HepG2 (cell line): ENCODE measurements around the gene FOSL2. TPM values are rescaled to one million over a fixed set of nuclear protein-coding genes. Genes with fewer than 3 reads are reported as not detected.

Experiments
- ATAC-seq: fragments of 200-7000 bp; cut with Tn5 transposase; 3 replicates; pipeline ENCODE4 v1.9.1; 2020; ENCODE audit warnings: mild to moderate bottlenecking, moderate library complexity
- BruUV-seq: library from RNA; stranded (reverse); fragments of 400-500 nt; replicated peaks from 2 replicates; lab custom pipeline; 2021; lab: Mats Ljungman, UMichigan
- CTCF ChIA-PET: fragments of 300-600 bp; formaldehyde crosslinking; extraction: SDS; loops from one replicate; lab custom pipeline; 2021; ENCODE audit warnings: low total read pairs, inconsistent platforms, low intra/inter-chr PET ratio; lab: Yijun Ruan, JAX
- POLR2A ChIA-PET: fragments of 350-600 bp; sonication (Branson Sonifier 250); formaldehyde crosslinking; loops from one replicate; lab custom pipeline; 2020; ENCODE audit warnings: antibody characterized with exemption, inconsistent platforms; lab: Yijun Ruan, JAX
- DNase-seq: peaks from one replicate; pipeline ENCODE4 v3.0.0-alpha.2; 2015; ENCODE audit warnings: low spot score
- FAIRE-seq: peaks from 3 replicates; lab custom pipeline; 2011; peaks lifted over from hg19 to GRCh38; lab: Jason Lieb, UNC
- H2AFZ ChIP-seq: one replicate; pipeline ENCODE4 v1.6.1; 2011; ENCODE audit warnings: low read length, inconsistent platforms
- H3K27ac ChIP-seq: fragments of 300-600 bp; 3 replicates; pipeline ENCODE4 v1.8.0; 2011; ENCODE audit warnings: mixed run types, mild to moderate bottlenecking, mixed read lengths, low read length, inconsistent platforms; ENCODE audit not compliant: insufficient read depth; ENCODE audit errors: extremely low read length
- H3K27me3 ChIP-seq, 2 experiments: fragments of 200-600 bp in 1 of 2; 2 replicates in 1 of 2; 3 replicates in 1 of 2; pipeline versions ENCODE4 v1.6.0 to v1.8.0; 2011; ENCODE audit warnings: low read length in 2 of 2, mild to moderate bottlenecking in 2 of 2, moderate library complexity in 2 of 2, inconsistent platforms in 1 of 2; ENCODE audit not compliant: insufficient read depth in 2 of 2, control insufficient read depth in 1 of 2
- H3K36me3 ChIP-seq, 2 experiments: fragments of 200-600 bp in 1 of 2; replicated peaks in 1 of 2; 2 replicates in 1 of 2; 3 replicates in 1 of 2; pipeline versions ENCODE4 v1.5.1 to v1.8.0; 2011; ENCODE audit warnings: low read length in 2 of 2, inconsistent platforms in 1 of 2; ENCODE audit not compliant: insufficient read depth in 2 of 2, control insufficient read depth in 1 of 2
- H3K4me1 ChIP-seq: 2 replicates; pipeline ENCODE4 v1.5.1; 2012; ENCODE audit warnings: low read length, inconsistent platforms; ENCODE audit not compliant: insufficient read depth
- H3K4me2 ChIP-seq: 2 replicates; pipeline ENCODE4 v1.6.0; 2011; ENCODE audit warnings: low read depth, low read length, inconsistent platforms
- H3K4me3 ChIP-seq, 3 experiments: fragments of 200-600 bp in 1 of 3; sonication (generic), shearing (Covaris generic) in 1 of 3; replicated peaks in 1 of 3; 2 replicates each; pipeline ENCODE4 v1.5.1; 2011 to 2016; ENCODE audit warnings: low read length in 3 of 3, inconsistent platforms in 2 of 3, low read depth in 2 of 3, mild to moderate bottlenecking in 2 of 3, control low read depth in 1 of 3, mixed read lengths in 1 of 3; ENCODE audit not compliant: insufficient read depth in 1 of 3
- H3K79me2 ChIP-seq: one replicate; pipeline ENCODE4 v1.6.1; 2011; ENCODE audit warnings: low read length, inconsistent platforms; ENCODE audit not compliant: insufficient read depth
- H3K9ac ChIP-seq: 2 replicates; pipeline ENCODE4 v1.6.0; 2011; ENCODE audit warnings: mild to moderate bottlenecking, low read depth, low read length, inconsistent platforms; ENCODE audit not compliant: insufficient read depth
- H3K9me3 ChIP-seq: 2 replicates; pipeline ENCODE4 v1.5.1; 2012; ENCODE audit warnings: mild to moderate bottlenecking, low read length
- H4K20me1 ChIP-seq: 2 replicates; pipeline ENCODE4 v1.6.0; 2011; ENCODE audit warnings: inconsistent platforms, mild to moderate bottlenecking, low read length, moderate library complexity; ENCODE audit not compliant: insufficient read depth
- CAMTA2 ChIP-seq: sonication (generic); formaldehyde crosslinking; IDR thresholded peaks from 2 replicates; pipeline ENCODE4 v1.4.0; 2020; ENCODE audit warnings: mild to moderate bottlenecking, missing genetic modification reagents, borderline replicate concordance
- GATAD1 ChIP-seq: IDR thresholded peaks from 2 replicates; pipeline ENCODE4 v1.6.1; 2016; ENCODE audit warnings: missing genetic modification reagents, missing compliant biosample characterization
- GLI4 ChIP-seq: sonication (generic); formaldehyde crosslinking; IDR thresholded peaks from 2 replicates; pipeline ENCODE4 v1.5.1; 2020; ENCODE audit warnings: missing genetic modification reagents, mild to moderate bottlenecking, moderate library complexity, borderline replicate concordance
- NKX3-1 ChIP-seq: sonication (generic); formaldehyde crosslinking; IDR thresholded peaks from 2 replicates; pipeline ENCODE4 v1.5.0; 2020; ENCODE audit warnings: missing genetic modification reagents
- ZNF354B ChIP-seq: sonication (generic); formaldehyde crosslinking; IDR thresholded peaks from 2 replicates; pipeline ENCODE4 v1.8.0; 2022; ENCODE audit warnings: mild to moderate bottlenecking, missing genetic modification reagents
- WGBS: methylation state at CpG from one replicate; pipeline ENCODE4 v1.1.6; 2017; ENCODE audit warnings: low lambda C conversion rate; 5-methylcytosine and 5-hydroxymethylcytosine counted together
- in situ Hi-C: cut with HindIII; loops from 2 replicates; pipeline ENCODE4 v1.10.0; 2017; ENCODE audit warnings: low pct_unique_long_range_greater_than_20kb; ENCODE audit not compliant: extremely low pct_ligation_motif_present
- intact Hi-C: fragments of 100-400 bp; cut with micrococcal nuclease; formaldehyde crosslinking; loops from one replicate; pipeline ENCODE4 v1.10.0; 2022; ENCODE audit not compliant: unreplicated experiment
- polyA plus RNA-seq, 8 experiments: library from polyadenylated mRNA; depleted of rRNA in 3 of 8; stranded (reverse) in 7 of 8; unstranded in 1 of 8; fragments of >200 nt; fragmentation: Illumina TruSeq in 4 of 8; extraction: Trizol in 4 of 8; gene quantifications; 2 replicates each; pipeline versions ENCODE4 v1.2.1 to v1.2.3, GENCODE V29; 2011 to 2016; ENCODE audit warnings: low read depth in 4 of 8, missing spikeins in 1 of 8, mixed read lengths in 1 of 8; ENCODE audit not compliant: insufficient read depth in 1 of 8
- total RNA-seq, 5 experiments: library from RNA; depleted of rRNA; stranded (reverse); fragments of >200 nt; fragmentation: Illumina TruSeq; extraction: Trizol; gene quantifications; 2 replicates each; pipeline ENCODE4 v1.2.3, GENCODE V29; 2016; ENCODE audit warnings: low read depth in 1 of 5
- TF ChIP-seq, protein P1 (sequence below): sonication (generic); formaldehyde crosslinking; conservative IDR thresholded peaks from 2 replicates; pipeline ENCODE4 v1.8.1; 2023; ENCODE audit warnings: missing genetic modification reagents
- TF ChIP-seq, protein P2 (sequence below): IDR thresholded peaks from 2 replicates; pipeline ENCODE4 v1.6.1; 2012; ENCODE audit warnings: low read depth, low read length, improper control_type of control experiment
- TF ChIP-seq, protein P3 (sequence below): sonication (generic); formaldehyde crosslinking; IDR thresholded peaks from 2 replicates; pipeline ENCODE4 v1.5.0; 2020; ENCODE audit warnings: missing genetic modification reagents, mild to moderate bottlenecking, borderline replicate concordance
- TF ChIP-seq, protein P4 (sequence below): sonication (generic); formaldehyde crosslinking; conservative IDR thresholded peaks from 2 replicates; pipeline ENCODE4 v1.4.0; 2020; ENCODE audit warnings: mild to moderate bottlenecking, missing genetic modification reagents, moderate library complexity

FOSL2 gene
- total and polyA plus RNA-seq, 2 of the 13 experiments (the other 11 are each of a cell fraction or from before 2014, with no cell fraction given) = 3.4 to 18.1 TPM

DNA sequence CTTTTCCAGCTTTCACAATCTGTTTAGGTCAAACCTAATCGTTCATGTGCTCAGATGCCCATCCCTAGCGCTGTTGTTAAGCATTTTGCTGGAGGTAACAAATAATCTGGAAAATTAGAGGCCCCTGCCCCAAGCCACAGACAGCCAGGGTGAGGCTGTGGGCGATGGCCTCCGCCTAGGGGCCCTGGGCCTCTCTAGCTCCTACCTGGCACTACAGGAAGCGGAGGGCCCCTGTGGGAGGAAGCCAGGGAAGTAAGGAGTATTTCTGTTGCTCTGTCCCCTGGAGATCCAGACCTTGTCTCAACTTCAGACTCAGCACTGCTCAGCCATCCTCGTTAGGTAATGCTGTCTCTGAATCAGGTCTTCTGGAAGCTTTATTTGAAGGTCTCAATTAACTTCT lies 12.4 kb upstream of the FOSL2 start (continued):
- TF ChIP-seq, protein P1, sequence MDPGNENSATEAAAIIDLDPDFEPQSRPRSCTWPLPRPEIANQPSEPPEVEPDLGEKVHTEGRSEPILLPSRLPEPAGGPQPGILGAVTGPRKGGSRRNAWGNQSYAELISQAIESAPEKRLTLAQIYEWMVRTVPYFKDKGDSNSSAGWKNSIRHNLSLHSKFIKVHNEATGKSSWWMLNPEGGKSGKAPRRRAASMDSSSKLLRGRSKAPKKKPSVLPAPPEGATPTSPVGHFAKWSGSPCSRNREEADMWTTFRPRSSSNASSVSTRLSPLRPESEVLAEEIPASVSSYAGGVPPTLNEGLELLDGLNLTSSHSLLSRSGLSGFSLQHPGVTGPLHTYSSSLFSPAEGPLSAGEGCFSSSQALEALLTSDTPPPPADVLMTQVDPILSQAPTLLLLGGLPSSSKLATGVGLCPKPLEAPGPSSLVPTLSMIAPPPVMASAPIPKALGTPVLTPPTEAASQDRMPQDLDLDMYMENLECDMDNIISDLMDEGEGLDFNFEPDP (CRISPR knock-in tag) = no peak

DNA sequence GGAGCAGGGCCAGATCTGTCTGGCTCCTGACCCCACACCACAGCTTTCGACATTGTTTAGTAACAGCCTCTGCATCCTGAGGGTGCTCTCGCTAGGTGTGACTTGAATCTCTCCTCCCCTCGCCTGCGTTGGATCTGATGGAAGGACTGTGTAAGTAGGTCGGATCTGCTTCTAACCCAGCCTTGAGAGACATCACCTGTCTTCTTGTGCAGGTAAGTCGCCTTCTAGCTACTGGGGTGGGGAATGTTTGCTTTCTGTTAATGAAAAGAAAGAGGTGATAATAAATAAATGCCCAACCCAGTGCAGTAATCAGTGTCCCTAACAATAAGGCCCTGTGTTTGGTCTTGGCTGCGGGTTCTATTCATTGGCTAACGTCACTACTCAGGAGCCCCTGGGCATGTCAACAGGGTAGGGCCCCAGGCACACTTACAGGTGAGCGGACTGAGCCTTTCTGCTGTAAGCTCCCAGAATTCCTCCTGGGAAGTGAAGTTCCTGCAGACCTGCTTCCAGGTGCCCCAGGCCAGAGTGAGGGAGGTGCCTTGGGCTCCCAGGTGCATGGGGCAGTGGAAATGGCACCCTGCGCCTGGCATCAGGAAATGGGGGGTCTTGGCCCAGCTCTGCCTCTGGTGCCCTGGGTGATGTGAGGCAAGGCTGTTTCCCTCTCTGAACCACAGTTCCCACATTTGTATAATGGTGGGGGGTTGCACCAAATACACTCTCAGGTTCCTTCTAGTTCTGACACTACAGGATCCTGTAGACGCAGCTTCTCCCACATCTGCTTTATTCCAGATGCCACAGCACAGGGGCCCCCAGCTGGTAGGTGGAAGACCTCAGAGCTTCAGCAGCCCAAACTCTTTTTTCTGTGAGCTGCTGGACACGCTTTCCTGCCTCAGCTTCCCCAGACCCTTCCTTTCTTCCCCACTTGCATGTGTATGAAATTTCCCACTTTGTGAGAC lies 11.2 kb upstream of the FOSL2 start:
- BruUV-seq = no TSS peak
- FAIRE-seq (no peak), ATAC-seq (no peak), DNase-seq (no peak)
- Histone ChIP-seq H3K4me2 (no peak overlapping the region), H3K79me2 (no peaks in the 10 kb centered on the region), H3K27me3 (peaks cover 5 to 69% of the 10 kb centered on the region in 2 experiments; a peak in 4 of 5 replicates), H3K9me3 (no peaks in the 10 kb centered on the region), H2AFZ (no peak overlapping the region), H3K4me3 (no peak overlapping the region), H3K4me1 (peaks cover 34% of the 10 kb centered on the region), H3K9ac (no peak overlapping the region), H3K36me3 (no peaks in the 10 kb centered on the region), H4K20me1 (no peaks in the 10 kb centered on the region), H3K27ac (no peak overlapping the region)
- in situ Hi-C loops (no loop called here), intact Hi-C loops (no loop called here)
- ChIA-PET CTCF (no interaction called here), POLR2A (no interaction called here)
- WGBS = 42% methylated on average over 11 of the region's 12 CpGs
- no peak for TF ChIP-seq GLI4 (CRISPR knock-in tag)
- TF ChIP-seq, protein P2, sequence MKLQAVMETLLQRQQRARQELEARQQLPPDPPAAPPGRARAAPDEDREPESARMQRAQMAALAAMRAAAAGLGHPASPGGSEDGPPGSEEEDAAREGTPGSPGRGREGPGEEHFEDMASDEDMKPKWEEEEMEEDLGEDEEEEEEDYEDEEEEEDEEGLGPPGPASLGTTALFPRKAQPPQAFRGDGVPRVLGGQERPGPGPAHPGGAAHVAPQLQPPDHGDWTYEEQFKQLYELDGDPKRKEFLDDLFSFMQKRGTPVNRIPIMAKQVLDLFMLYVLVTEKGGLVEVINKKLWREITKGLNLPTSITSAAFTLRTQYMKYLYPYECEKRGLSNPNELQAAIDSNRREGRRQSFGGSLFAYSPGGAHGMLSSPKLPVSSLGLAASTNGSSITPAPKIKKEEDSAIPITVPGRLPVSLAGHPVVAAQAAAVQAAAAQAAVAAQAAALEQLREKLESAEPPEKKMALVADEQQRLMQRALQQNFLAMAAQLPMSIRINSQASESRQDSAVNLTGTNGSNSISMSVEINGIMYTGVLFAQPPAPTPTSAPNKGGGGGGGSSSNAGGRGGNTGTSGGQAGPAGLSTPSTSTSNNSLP = no peak
- no peak for TF ChIP-seq CAMTA2
- no peak for TF ChIP-seq NKX3-1
- TF ChIP-seq, protein P3, sequence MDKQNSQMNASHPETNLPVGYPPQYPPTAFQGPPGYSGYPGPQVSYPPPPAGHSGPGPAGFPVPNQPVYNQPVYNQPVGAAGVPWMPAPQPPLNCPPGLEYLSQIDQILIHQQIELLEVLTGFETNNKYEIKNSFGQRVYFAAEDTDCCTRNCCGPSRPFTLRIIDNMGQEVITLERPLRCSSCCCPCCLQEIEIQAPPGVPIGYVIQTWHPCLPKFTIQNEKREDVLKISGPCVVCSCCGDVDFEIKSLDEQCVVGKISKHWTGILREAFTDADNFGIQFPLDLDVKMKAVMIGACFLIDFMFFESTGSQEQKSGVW (CRISPR knock-in tag) = no peak
- TF ChIP-seq, protein P4, sequence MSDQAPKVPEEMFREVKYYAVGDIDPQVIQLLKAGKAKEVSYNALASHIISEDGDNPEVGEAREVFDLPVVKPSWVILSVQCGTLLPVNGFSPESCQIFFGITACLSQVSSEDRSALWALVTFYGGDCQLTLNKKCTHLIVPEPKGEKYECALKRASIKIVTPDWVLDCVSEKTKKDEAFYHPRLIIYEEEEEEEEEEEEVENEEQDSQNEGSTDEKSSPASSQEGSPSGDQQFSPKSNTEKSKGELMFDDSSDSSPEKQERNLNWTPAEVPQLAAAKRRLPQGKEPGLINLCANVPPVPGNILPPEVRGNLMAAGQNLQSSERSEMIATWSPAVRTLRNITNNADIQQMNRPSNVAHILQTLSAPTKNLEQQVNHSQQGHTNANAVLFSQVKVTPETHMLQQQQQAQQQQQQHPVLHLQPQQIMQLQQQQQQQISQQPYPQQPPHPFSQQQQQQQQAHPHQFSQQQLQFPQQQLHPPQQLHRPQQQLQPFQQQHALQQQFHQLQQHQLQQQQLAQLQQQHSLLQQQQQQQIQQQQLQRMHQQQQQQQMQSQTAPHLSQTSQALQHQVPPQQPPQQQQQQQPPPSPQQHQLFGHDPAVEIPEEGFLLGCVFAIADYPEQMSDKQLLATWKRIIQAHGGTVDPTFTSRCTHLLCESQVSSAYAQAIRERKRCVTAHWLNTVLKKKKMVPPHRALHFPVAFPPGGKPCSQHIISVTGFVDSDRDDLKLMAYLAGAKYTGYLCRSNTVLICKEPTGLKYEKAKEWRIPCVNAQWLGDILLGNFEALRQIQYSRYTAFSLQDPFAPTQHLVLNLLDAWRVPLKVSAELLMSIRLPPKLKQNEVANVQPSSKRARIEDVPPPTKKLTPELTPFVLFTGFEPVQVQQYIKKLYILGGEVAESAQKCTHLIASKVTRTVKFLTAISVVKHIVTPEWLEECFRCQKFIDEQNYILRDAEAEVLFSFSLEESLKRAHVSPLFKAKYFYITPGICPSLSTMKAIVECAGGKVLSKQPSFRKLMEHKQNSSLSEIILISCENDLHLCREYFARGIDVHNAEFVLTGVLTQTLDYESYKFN (CRISPR knock-in tag) = no peak
- no peak for TF ChIP-seq GATAD1 (CRISPR knock-in tag)
- no peak for TF ChIP-seq ZNF354B (CRISPR knock-in tag)
